HL-60 (cell line): ENCODE results near the gene LAMP2.
A peak's percentile ranks its signal among the peaks of the same experiment; 100 is the strongest.

ENCODE experiments used
- DNase-seq, 2 experiments: peaks; one replicate each; pipeline ENCODE4 v3.0.0-alpha.2; 2010 to 2020; ENCODE audit warnings: low read depth in 1 of 2, low spot score in 1 of 2
- H3K27ac ChIP-seq: fragments of 250-450 bp; sonication (Bioruptor Pico); replicated peaks from 2 replicates; pipeline ENCODE4 v1.5.1; 2020; ENCODE audit warnings: mild to moderate bottlenecking, moderate library complexity
- H3K27me3 ChIP-seq: fragments of 250-450 bp; sonication (Bioruptor Pico); 2 replicates; pipeline ENCODE4 v1.5.1; 2021; ENCODE audit warnings: mild to moderate bottlenecking, moderate library complexity; ENCODE audit not compliant: insufficient read depth, poor library complexity, severe bottlenecking
- H3K4me3 ChIP-seq: replicated peaks from 2 replicates; pipeline ENCODE4 v1.5.1; 2011; ENCODE audit warnings: mild to moderate bottlenecking, control low read depth, low read length; ENCODE audit not compliant: insufficient read depth
- CTCF ChIP-seq: IDR thresholded peaks from one replicate; pipeline ENCODE4 v1.5.1; 2011; ENCODE audit warnings: low read length, control low read depth, inconsistent platforms; ENCODE audit not compliant: insufficient read depth
- GABPA ChIP-seq: IDR thresholded peaks from 2 replicates; pipeline ENCODE4 v1.6.1; 2012; ENCODE audit warnings: low read depth
- POLR2AphosphoS5 ChIP-seq: IDR thresholded peaks from 2 replicates; pipeline ENCODE4 v1.6.1; 2012; ENCODE audit warnings: low read depth
- REST ChIP-seq: IDR thresholded peaks from 2 replicates; pipeline ENCODE4 v1.6.1; 2012; ENCODE audit warnings: low read depth; ENCODE audit not compliant: insufficient replicate concordance
- SPI1 ChIP-seq: IDR thresholded peaks from 2 replicates; pipeline ENCODE4 v1.6.1; 2012; ENCODE audit warnings: low read depth, mild to moderate bottlenecking, borderline replicate concordance

The LAMP2 gene

GRCh38 chrX:120380699-120381098, 88.4 kb downstream of the LAMP2 start:
- Histone ChIP-seq H3K27me3 (no peaks in the 10 kb centered on the region), H3K27ac (no peak overlapping the region), H3K4me3 (no peak overlapping the region)
- peak in 1 of 2 experiments; percentile 26 for DNase-seq
- TF ChIP-seq POLR2AphosphoS5: no peak
- no peak for TF ChIP-seq SPI1
- no peak for TF ChIP-seq CTCF
- TF ChIP-seq REST: no peak
- TF ChIP-seq GABPA: no peak

- TF ChIP-seq REST (no peak), CTCF (no peak), GABPA (no peak), POLR2AphosphoS5 (no peak), SPI1 (no peak)
- no peak for DNase-seq
- Histone ChIP-seq H3K27me3 (no peaks in the 10 kb centered on the region), H3K4me3 (no peak overlapping the region), H3K27ac (no peak overlapping the region)
Measured at GRCh38 chrX:120379937-120380681, 89.0 kb downstream of the LAMP2 start.

- TF ChIP-seq REST (no peak), GABPA (no peak), POLR2AphosphoS5 (no peak), CTCF (no peak), SPI1 (no peak)
- H3K4me3 ChIP-seq: no peak overlapping the region
- no peak for DNase-seq
- no peak overlapping the region for H3K27ac ChIP-seq
- no peaks in the 10 kb centered on the region for H3K27me3 ChIP-seq
Measured at GRCh38 chrX:120378570-120378969, 90.5 kb downstream of the LAMP2 start.
